Activated CD8-positive, alpha-beta T cell treated with anti-CD3 and anti-CD28 coated beads for 36 hours (primary cell): ENCODE data around the gene IKBKE. TPM values are rescaled to one million over a fixed set of nuclear protein-coding genes. Genes with fewer than 3 reads are reported as not detected.

Source experiments
- ATAC-seq: fragments of 200-7000 bp; cut with Tn5 transposase; one replicate; pipeline ENCODE4 v1.10.0; 2021; ENCODE audit warnings: mild to moderate bottlenecking, moderate library complexity
- CTCF ChIA-PET: fragments of 350-600 bp; sonication (Branson Sonifier 250); formaldehyde crosslinking; loops from one replicate; lab custom pipeline; 2021; ENCODE audit warnings: antibody characterized with exemption; lab: Charles Lee
- POLR2A ChIA-PET: fragments of 350-600 bp; sonication (Branson Sonifier 250); formaldehyde crosslinking; loops from one replicate; lab custom pipeline; 2021; ENCODE audit warnings: antibody characterized with exemption; lab: Charles Lee
- DNase-seq: peaks from one replicate; pipeline ENCODE4 v3.0.0-alpha.2; 2020
- H3K27ac Mint-ChIP-seq: one replicate; pipeline ENCODE4 v1.8.0; 2021; ENCODE audit warnings: mild to moderate bottlenecking, mixed read lengths
- H3K27me3 Mint-ChIP-seq: one replicate; pipeline ENCODE4 v1.8.0; 2021; ENCODE audit warnings: mixed read lengths
- H3K36me3 Mint-ChIP-seq: one replicate; pipeline ENCODE4 v1.8.0; 2021; ENCODE audit warnings: low read depth, mixed read lengths
- H3K4me1 Mint-ChIP-seq: one replicate; pipeline ENCODE4 v1.8.0; 2021; ENCODE audit warnings: low read depth, mixed read lengths
- H3K4me3 Mint-ChIP-seq: one replicate; pipeline ENCODE4 v1.8.0; 2021; ENCODE audit warnings: mild to moderate bottlenecking, moderate library complexity, mixed read lengths
- H3K9me3 Mint-ChIP-seq: one replicate; pipeline ENCODE4 v1.8.0; 2021; ENCODE audit warnings: mixed read lengths
- CTCF ChIP-seq: fragments of 200-600 bp; IDR thresholded peaks from one replicate; pipeline ENCODE4 v1.8.0; 2022; ENCODE audit warnings: antibody characterized with exemption, mild to moderate bottlenecking
- intact Hi-C: fragments of 100-400 bp; cut with micrococcal nuclease; formaldehyde crosslinking; loops from one replicate; pipeline ENCODE4 v1.10.0; 2022
- total RNA-seq, 2 experiments: library from RNA; stranded (reverse); gene quantifications; one replicate each; pipeline ENCODE4 v1.2.3, GENCODE V29; 2021

Gene IKBKE
- total RNA-seq, 2 experiments from 2014 or later, result 14.3 to 14.9 TPM

- Mint-ChIP-seq H3K4me3 (no peak overlapping the region), H3K4me1 (peaks cover 3% of the 10 kb centered on the region), H3K36me3 (no peaks in the 10 kb centered on the region), H3K9me3 (no peaks in the 10 kb centered on the region), H3K27ac (no peak overlapping the region), H3K27me3 (no peaks in the 10 kb centered on the region)
- CTCF ChIA-PET, result interaction anchor here (1.0 kb wide), 1 partner anchor 60 kb away, joined by 3 read pairs; no protein-coding TSS in a partner anchor
- intact Hi-C loops, result no loop called here
- ATAC-seq (no peak), DNase-seq (no peak)
- TF ChIP-seq CTCF, result no peak
- POLR2A ChIA-PET, result no interaction called here
Measured at GRCh38 chr1:206538901-206539640, 68.8 kb downstream of the IKBKE start.

- no peaks in the 10 kb centered on the region for H3K9me3 Mint-ChIP-seq
- no peak for TF ChIP-seq CTCF
- CTCF ChIA-PET, result interaction anchor here (0.8 to 8.9 kb wide), 9 partner anchors 10 to 123 kb away, joined by 3 to 259 read pairs (median 5); partner anchors contain the start of gene EIF2D
- H3K36me3 Mint-ChIP-seq, result no peaks in the 10 kb centered on the region
- no peak overlapping the region for H3K4me3 Mint-ChIP-seq
- intact Hi-C loops, result no loop called here
- POLR2A ChIA-PET, result interaction anchor here (1.0 to 1.3 kb wide), 3 partner anchors 11 to 41 kb away, joined by 3 read pairs; no protein-coding TSS in a partner anchor
- DNase-seq (no peak), ATAC-seq (no peak)
- no peaks in the 10 kb centered on the region for H3K27me3 Mint-ChIP-seq
- no peak overlapping the region for H3K27ac Mint-ChIP-seq
- peaks cover 12% of the 10 kb centered on the region for H3K4me1 Mint-ChIP-seq
Measured at GRCh38 chr1:206540044-206540780, 69.9 kb downstream of the IKBKE start.

GRCh38 chr1:206541236-206541833, 71.1 kb downstream of the IKBKE start:
- H3K4me1 Mint-ChIP-seq, result peaks cover 19% of the 10 kb centered on the region
- H3K9me3 Mint-ChIP-seq, result no peaks in the 10 kb centered on the region
- intact Hi-C loops, result no loop called here
- H3K27ac Mint-ChIP-seq, result no peak overlapping the region
- H3K27me3 Mint-ChIP-seq, result no peaks in the 10 kb centered on the region
- H3K36me3 Mint-ChIP-seq, result no peaks in the 10 kb centered on the region
- ChIA-PET POLR2A (interaction anchor here (1.2 to 1.6 kb wide), 3 partner anchors 10 to 43 kb away, joined by 3 to 6 read pairs (median 4); no protein-coding TSS in a partner anchor), CTCF (interaction anchor here (1.0 to 8.9 kb wide), 9 partner anchors 9 to 122 kb away, joined by 3 to 259 read pairs (median 5); partner anchors contain the start of gene EIF2D)
- no peak for TF ChIP-seq CTCF
- no peak overlapping the region for H3K4me3 Mint-ChIP-seq
- ATAC-seq, result no peak
- no peak for DNase-seq

GRCh38 chr1:206544562-206545257, 74.4 kb downstream of the IKBKE start:
- ATAC-seq (peak; percentile 91), DNase-seq (peak; percentile 87)
- peak overlapping the region; percentile 57 for H3K27ac Mint-ChIP-seq
- ChIA-PET CTCF (interaction anchor here (0.6 to 8.9 kb wide), 47 partner anchors 9 to 312 kb away, joined by 3 to 259 read pairs (median 5); partner anchors contain the start of genes EIF2D and IKBKE), POLR2A (interaction anchor here (0.5 to 2.4 kb wide), 12 partner anchors 12 to 74 kb away, joined by 3 to 23 read pairs (median 4); partner anchors contain the start of gene RASSF5)
- TF ChIP-seq CTCF, result peak; percentile 94
- H3K4me3 Mint-ChIP-seq, result no peak overlapping the region
- H3K36me3 Mint-ChIP-seq, result no peaks in the 10 kb centered on the region
- H3K4me1 Mint-ChIP-seq, result peaks cover 25% of the 10 kb centered on the region
- intact Hi-C loops, result loop anchor here (2.0 kb wide), 1 partner anchor 38 kb away; no protein-coding TSS in a partner anchor
- no peaks in the 10 kb centered on the region for H3K9me3 Mint-ChIP-seq
- H3K27me3 Mint-ChIP-seq, result no peaks in the 10 kb centered on the region
